ENCODE measurements around the gene SLC5A11.
A peak's percentile ranks its signal among the peaks of the same experiment; 100 is the strongest.

Gene SLC5A11

GRCh38 chr16:24858219-24859041, 12.7 kb downstream of the SLC5A11 start:
- peak; percentile 39 for DNase-seq (ENCODE audit: low read depth, low spot score)
- Histone ChIP-seq H3K36me3 (ENCODE audit: control insufficient read depth, insufficient read depth, low read length) (no peaks in the 10 kb centered on the region), H3K27ac (ENCODE audit: low read length) (no peak overlapping the region), H3K27me3 (ENCODE audit: control insufficient read depth, insufficient read depth, low read length) (no peaks in the 10 kb centered on the region), H3K4me3 (ENCODE audit: low read length) (no peak overlapping the region), H3K9me3 (ENCODE audit: control insufficient read depth, insufficient read depth, low read length) (no peaks in the 10 kb centered on the region), H3K4me1 (ENCODE audit: control insufficient read depth, insufficient read depth, low read length) (no peaks in the 10 kb centered on the region)
- no CpG with 5 or more reads among the region's 9 CpGs for WGBS (ENCODE audit: insufficient coverage, insufficient read length)

- Histone ChIP-seq H3K4me1 (ENCODE audit: control insufficient read depth, insufficient read depth, low read length) (no peaks in the 10 kb centered on the region), H3K27me3 (ENCODE audit: control insufficient read depth, insufficient read depth, low read length) (no peaks in the 10 kb centered on the region), H3K4me3 (ENCODE audit: low read length) (no peak overlapping the region), H3K27ac (ENCODE audit: low read length) (no peak overlapping the region), H3K9me3 (ENCODE audit: control insufficient read depth, insufficient read depth, low read length) (no peaks in the 10 kb centered on the region), H3K36me3 (ENCODE audit: control insufficient read depth, insufficient read depth, low read length) (no peaks in the 10 kb centered on the region)
- no CpG with 5 or more reads among the region's 1 CpG for WGBS (ENCODE audit: insufficient coverage, insufficient read length)
- DNase-seq (ENCODE audit: low read depth, low spot score) = no peak
These were observed 15.7 kb downstream of the SLC5A11 start for GRCh38 chr16:24861461-24861860.

GRCh38 chr16:24863582-24864437, 18.0 kb downstream of the SLC5A11 start:
- Histone ChIP-seq H3K4me3 (ENCODE audit: low read length) (no peak overlapping the region), H3K9me3 (ENCODE audit: control insufficient read depth, insufficient read depth, low read length) (no peaks in the 10 kb centered on the region), H3K27me3 (ENCODE audit: control insufficient read depth, insufficient read depth, low read length) (no peaks in the 10 kb centered on the region), H3K4me1 (ENCODE audit: control insufficient read depth, insufficient read depth, low read length) (no peaks in the 10 kb centered on the region), H3K27ac (ENCODE audit: low read length) (no peak overlapping the region), H3K36me3 (ENCODE audit: control insufficient read depth, insufficient read depth, low read length) (no peaks in the 10 kb centered on the region)
- WGBS (ENCODE audit: insufficient coverage, insufficient read length) = no CpG with 5 or more reads among the region's 3 CpGs
- DNase-seq (ENCODE audit: low read depth, low spot score) = no peak

GRCh38 chr16:24869033-24869432, 23.3 kb downstream of the SLC5A11 start:
- DNase-seq (ENCODE audit: low read depth, low spot score) = no peak
- H3K27me3 ChIP-seq (ENCODE audit: control insufficient read depth, insufficient read depth, low read length) = no peaks in the 10 kb centered on the region
- H3K36me3 ChIP-seq (ENCODE audit: control insufficient read depth, insufficient read depth, low read length) = no peaks in the 10 kb centered on the region
- no CpG with 5 or more reads among the region's 8 CpGs for WGBS (ENCODE audit: insufficient coverage, insufficient read length)
- no peaks in the 10 kb centered on the region for H3K4me1 ChIP-seq (ENCODE audit: control insufficient read depth, insufficient read depth, low read length)
- no peak overlapping the region for H3K27ac ChIP-seq (ENCODE audit: low read length)
- H3K9me3 ChIP-seq (ENCODE audit: control insufficient read depth, insufficient read depth, low read length) = no peaks in the 10 kb centered on the region
- no peak overlapping the region for H3K4me3 ChIP-seq (ENCODE audit: low read length)

- no peak overlapping the region for H3K27ac ChIP-seq (ENCODE audit: low read length)
- no peaks in the 10 kb centered on the region for H3K27me3 ChIP-seq (ENCODE audit: control insufficient read depth, insufficient read depth, low read length)
- no peaks in the 10 kb centered on the region for H3K9me3 ChIP-seq (ENCODE audit: control insufficient read depth, insufficient read depth, low read length)
- H3K4me3 ChIP-seq (ENCODE audit: low read length) = no peak overlapping the region
- no CpG with 5 or more reads among the region's 5 CpGs for WGBS (ENCODE audit: insufficient coverage, insufficient read length)
- no peak for DNase-seq (ENCODE audit: low read depth, low spot score)
- no peaks in the 10 kb centered on the region for H3K4me1 ChIP-seq (ENCODE audit: control insufficient read depth, insufficient read depth, low read length)
- no peaks in the 10 kb centered on the region for H3K36me3 ChIP-seq (ENCODE audit: control insufficient read depth, insufficient read depth, low read length)
These were observed 26.1 kb downstream of the SLC5A11 start for GRCh38 chr16:24871891-24872290.

GRCh38 chr16:24873028-24873427, 27.3 kb downstream of the SLC5A11 start:
- H3K4me1 ChIP-seq (ENCODE audit: control insufficient read depth, insufficient read depth, low read length) = no peaks in the 10 kb centered on the region
- H3K27me3 ChIP-seq (ENCODE audit: control insufficient read depth, insufficient read depth, low read length) = no peaks in the 10 kb centered on the region
- H3K36me3 ChIP-seq (ENCODE audit: control insufficient read depth, insufficient read depth, low read length) = no peaks in the 10 kb centered on the region
- no peak for DNase-seq (ENCODE audit: low read depth, low spot score)
- no peaks in the 10 kb centered on the region for H3K9me3 ChIP-seq (ENCODE audit: control insufficient read depth, insufficient read depth, low read length)
- no CpG with 5 or more reads among the region's 2 CpGs for WGBS (ENCODE audit: insufficient coverage, insufficient read length)
- H3K4me3 ChIP-seq (ENCODE audit: low read length) = no peak overlapping the region
- H3K27ac ChIP-seq (ENCODE audit: low read length) = no peak overlapping the region

- no peak for DNase-seq (ENCODE audit: low read depth, low spot score)
- Histone ChIP-seq H3K4me1 (ENCODE audit: control insufficient read depth, insufficient read depth, low read length) (no peaks in the 10 kb centered on the region), H3K27me3 (ENCODE audit: control insufficient read depth, insufficient read depth, low read length) (no peaks in the 10 kb centered on the region), H3K36me3 (ENCODE audit: control insufficient read depth, insufficient read depth, low read length) (no peaks in the 10 kb centered on the region), H3K4me3 (ENCODE audit: low read length) (no peak overlapping the region), H3K9me3 (ENCODE audit: control insufficient read depth, insufficient read depth, low read length) (no peaks in the 10 kb centered on the region), H3K27ac (ENCODE audit: low read length) (no peak overlapping the region)
- no CpG with 5 or more reads among the region's 10 CpGs for WGBS (ENCODE audit: insufficient coverage, insufficient read length)
These were observed 29.7 kb downstream of the SLC5A11 start for GRCh38 chr16:24875466-24875865.

- H3K27me3 ChIP-seq (ENCODE audit: control insufficient read depth, insufficient read depth, low read length) = no peaks in the 10 kb centered on the region
- no peak for DNase-seq (ENCODE audit: low read depth, low spot score)
- H3K4me3 ChIP-seq (ENCODE audit: low read length) = no peak overlapping the region
- no peak overlapping the region for H3K27ac ChIP-seq (ENCODE audit: low read length)
- no CpG with 5 or more reads among the region's 5 CpGs for WGBS (ENCODE audit: insufficient coverage, insufficient read length)
- no peaks in the 10 kb centered on the region for H3K4me1 ChIP-seq (ENCODE audit: control insufficient read depth, insufficient read depth, low read length)
- no peaks in the 10 kb centered on the region for H3K9me3 ChIP-seq (ENCODE audit: control insufficient read depth, insufficient read depth, low read length)
- no peaks in the 10 kb centered on the region for H3K36me3 ChIP-seq (ENCODE audit: control insufficient read depth, insufficient read depth, low read length)
These were observed 30.5 kb downstream of the SLC5A11 start for GRCh38 chr16:24876231-24876630.

GRCh38 chr16:24879684-24880083, 33.9 kb downstream of the SLC5A11 start:
- no peaks in the 10 kb centered on the region for H3K36me3 ChIP-seq (ENCODE audit: control insufficient read depth, insufficient read depth, low read length)
- H3K27ac ChIP-seq (ENCODE audit: low read length) = no peak overlapping the region
- H3K27me3 ChIP-seq (ENCODE audit: control insufficient read depth, insufficient read depth, low read length) = no peaks in the 10 kb centered on the region
- WGBS (ENCODE audit: insufficient coverage, insufficient read length) = no CpG with 5 or more reads among the region's 2 CpGs
- no peak for DNase-seq (ENCODE audit: low read depth, low spot score)
- H3K9me3 ChIP-seq (ENCODE audit: control insufficient read depth, insufficient read depth, low read length) = no peaks in the 10 kb centered on the region
- no peaks in the 10 kb centered on the region; the same call in 1 of the 2 replicates for H3K4me1 ChIP-seq (ENCODE audit: control insufficient read depth, insufficient read depth, low read length)
- no peak overlapping the region for H3K4me3 ChIP-seq (ENCODE audit: low read length)

- Histone ChIP-seq H3K27me3 (ENCODE audit: control insufficient read depth, insufficient read depth, low read length) (no peaks in the 10 kb centered on the region), H3K4me3 (ENCODE audit: low read length) (no peak overlapping the region), H3K4me1 (ENCODE audit: control insufficient read depth, insufficient read depth, low read length) (no peaks in the 10 kb centered on the region; the same call in 1 of the 2 replicates), H3K9me3 (ENCODE audit: control insufficient read depth, insufficient read depth, low read length) (no peaks in the 10 kb centered on the region), H3K36me3 (ENCODE audit: control insufficient read depth, insufficient read depth, low read length) (no peaks in the 10 kb centered on the region), H3K27ac (ENCODE audit: low read length) (no peak overlapping the region)
- no CpG with 5 or more reads among the region's 12 CpGs for WGBS (ENCODE audit: insufficient coverage, insufficient read length)
- peak; percentile 9 for DNase-seq (ENCODE audit: low read depth, low spot score)
These were observed 38.0 kb downstream of the SLC5A11 start for GRCh38 chr16:24883714-24884151.
